Osteoblast (primary cell): Measurements from ENCODE around the gene FBXL7. TPM values are rescaled to one million over a fixed set of nuclear protein-coding genes. Genes with fewer than 3 reads are reported as not detected.

ENCODE experiments used
- DNase-seq: peaks from one replicate; pipeline ENCODE4 v3.0.0; 2011; ENCODE audit warnings: low spot score, mixed read lengths; ENCODE audit not compliant: insufficient read length; ENCODE audit errors: missing footprints
- H2AFZ ChIP-seq: 2 replicates; pipeline ENCODE4 v1.6.0; 2011; ENCODE audit warnings: mild to moderate bottlenecking, low read length
- H3K27ac ChIP-seq: 2 replicates; pipeline ENCODE4 v1.5.1; 2011; ENCODE audit warnings: mild to moderate bottlenecking, low read depth, low read length, moderate library complexity
- H3K27me3 ChIP-seq: 2 replicates; pipeline ENCODE4 v1.6.0; 2012; ENCODE audit warnings: mild to moderate bottlenecking, control low read depth, inconsistent platforms, low read length, moderate library complexity; ENCODE audit not compliant: insufficient read depth
- H3K36me3 ChIP-seq: 2 replicates; pipeline ENCODE4 v1.5.1; 2011; ENCODE audit warnings: mild to moderate bottlenecking, low read length, control low read depth, moderate library complexity; ENCODE audit not compliant: insufficient read depth
- H3K4me1 ChIP-seq: 2 replicates; pipeline ENCODE4 v1.5.1; 2011; ENCODE audit warnings: mild to moderate bottlenecking, low read length, control low read depth, moderate library complexity; ENCODE audit not compliant: insufficient read depth
- H3K4me2 ChIP-seq: 2 replicates; pipeline ENCODE4 v1.6.0; 2011; ENCODE audit warnings: mild to moderate bottlenecking, low read length; ENCODE audit not compliant: insufficient read depth
- H3K4me3 ChIP-seq: fragments of 200-600 bp; sonication (generic); 3 replicates; pipeline ENCODE4 v1.5.1; 2012; ENCODE audit warnings: mild to moderate bottlenecking, low read length, inconsistent platforms; ENCODE audit not compliant: insufficient read depth
- H3K79me2 ChIP-seq: 2 replicates; pipeline ENCODE4 v1.6.0; 2012; ENCODE audit warnings: mild to moderate bottlenecking, low read length, control low read depth, inconsistent platforms; ENCODE audit not compliant: insufficient read depth
- H3K9me3 ChIP-seq: 2 replicates; pipeline ENCODE4 v1.5.1; 2011; ENCODE audit warnings: low read depth, low read length, control low read depth
- H4K20me1 ChIP-seq: 2 replicates; pipeline ENCODE4 v1.6.0; 2012; ENCODE audit warnings: mild to moderate bottlenecking, low read length, control low read depth; ENCODE audit not compliant: insufficient read depth
- CTCF ChIP-seq: IDR thresholded peaks from 2 replicates; pipeline ENCODE4 v1.5.1; 2011; ENCODE audit warnings: mild to moderate bottlenecking, low read depth, low read length, moderate library complexity; ENCODE audit errors: extremely low read depth
- total RNA-seq: library from RNA; depleted of rRNA; stranded (reverse); fragments of >200 nt; gene quantifications from 2 replicates; pipeline ENCODE4 v1.2.3, GENCODE V29; 2012

The FBXL7 gene
- total RNA-seq, 1 donor = 13.4 TPM

GRCh38 chr5:15570491-15570890 lies 70.5 kb downstream of the FBXL7 start:
- no peaks in the 10 kb centered on the region for H3K36me3 ChIP-seq
- H3K27ac ChIP-seq = no peak overlapping the region
- H3K27me3 ChIP-seq = no peaks in the 10 kb centered on the region
- H3K4me3 ChIP-seq = no peak overlapping the region
- no peak for DNase-seq
- H3K9me3 ChIP-seq = no peaks in the 10 kb centered on the region
- peaks cover 8% of the 10 kb centered on the region for H3K79me2 ChIP-seq
- H2AFZ ChIP-seq = no peak overlapping the region
- no peak overlapping the region for H3K4me2 ChIP-seq
- TF ChIP-seq CTCF = no peak
- H4K20me1 ChIP-seq = peaks cover 19% of the 10 kb centered on the region
- H3K4me1 ChIP-seq = peaks cover 11% of the 10 kb centered on the region

GRCh38 chr5:15571081-15571480 lies 71.1 kb downstream of the FBXL7 start:
- Histone ChIP-seq H3K9me3 (no peaks in the 10 kb centered on the region), H3K4me1 (peaks cover 11% of the 10 kb centered on the region), H3K4me2 (no peak overlapping the region), H3K27ac (no peak overlapping the region), H3K79me2 (peaks cover 8% of the 10 kb centered on the region), H2AFZ (no peak overlapping the region), H3K27me3 (no peaks in the 10 kb centered on the region), H4K20me1 (peaks cover 22% of the 10 kb centered on the region), H3K4me3 (no peak overlapping the region), H3K36me3 (no peaks in the 10 kb centered on the region)
- no peak for DNase-seq
- TF ChIP-seq CTCF = no peak

- no peak for DNase-seq
- Histone ChIP-seq H3K27ac (no peak overlapping the region), H3K27me3 (no peaks in the 10 kb centered on the region), H2AFZ (no peak overlapping the region), H4K20me1 (peaks cover 22% of the 10 kb centered on the region), H3K4me2 (no peak overlapping the region), H3K36me3 (no peaks in the 10 kb centered on the region), H3K79me2 (peaks cover 11% of the 10 kb centered on the region), H3K9me3 (no peaks in the 10 kb centered on the region), H3K4me1 (peaks cover 11% of the 10 kb centered on the region), H3K4me3 (no peak overlapping the region)
- no peak for TF ChIP-seq CTCF
Measured at GRCh38 chr5:15571618-15572017, 71.6 kb downstream of the FBXL7 start.

GRCh38 chr5:15573590-15573989 lies 73.6 kb downstream of the FBXL7 start:
- no peaks in the 10 kb centered on the region for H3K36me3 ChIP-seq
- H4K20me1 ChIP-seq = peaks cover 39% of the 10 kb centered on the region
- no peak for TF ChIP-seq CTCF
- H2AFZ ChIP-seq = no peak overlapping the region
- no peak overlapping the region for H3K4me2 ChIP-seq
- no peaks in the 10 kb centered on the region for H3K9me3 ChIP-seq
- H3K79me2 ChIP-seq = peaks cover 21% of the 10 kb centered on the region
- H3K27ac ChIP-seq = no peak overlapping the region
- H3K27me3 ChIP-seq = no peaks in the 10 kb centered on the region
- H3K4me3 ChIP-seq = no peak overlapping the region
- peaks cover 16% of the 10 kb centered on the region for H3K4me1 ChIP-seq
- no peak for DNase-seq
